ENCODE measurements around the gene NYAP1.
"Not testable (repeated sequence)": the region's sequence is repeated elsewhere in the genome, so short reads cannot be mapped to it uniquely, and the experiment has no call there.

Gene NYAP1

DNA sequence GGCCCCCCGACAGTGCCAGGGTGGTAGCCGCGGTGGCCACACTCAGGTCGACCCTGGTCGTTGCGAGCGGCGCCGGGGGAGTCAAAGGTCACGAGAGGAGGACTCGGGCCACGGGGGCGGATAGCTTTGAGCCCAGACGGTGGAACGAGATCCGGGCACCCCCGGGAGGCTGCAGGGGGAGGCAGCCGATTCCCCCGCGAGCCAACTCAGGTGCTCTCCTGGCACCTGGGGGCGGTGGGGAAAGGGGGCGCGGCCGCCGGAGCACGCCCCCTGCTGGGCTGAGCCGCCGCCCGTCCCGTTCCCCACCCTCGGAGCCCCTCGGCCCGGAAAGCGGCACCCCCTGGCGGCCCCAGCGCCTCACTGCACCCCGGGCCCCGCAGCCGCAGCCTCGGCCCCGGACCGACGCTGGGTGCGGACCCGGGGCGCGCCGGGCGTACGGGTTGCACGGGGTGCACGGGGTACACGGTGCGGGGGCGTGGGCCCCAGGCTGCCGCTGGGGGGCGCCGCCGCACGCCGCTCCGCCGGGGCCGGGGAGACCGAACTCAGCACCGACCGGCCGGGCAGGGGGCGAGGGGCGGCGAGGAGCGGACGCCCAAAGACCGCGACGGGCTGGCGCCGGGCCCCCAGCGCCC, 521 bp upstream of the NYAP1 start:
- DNase-seq (ENCODE audit: low read depth in 3 of 3) = peak; percentile 64 to 78 (median 67)

DNA sequence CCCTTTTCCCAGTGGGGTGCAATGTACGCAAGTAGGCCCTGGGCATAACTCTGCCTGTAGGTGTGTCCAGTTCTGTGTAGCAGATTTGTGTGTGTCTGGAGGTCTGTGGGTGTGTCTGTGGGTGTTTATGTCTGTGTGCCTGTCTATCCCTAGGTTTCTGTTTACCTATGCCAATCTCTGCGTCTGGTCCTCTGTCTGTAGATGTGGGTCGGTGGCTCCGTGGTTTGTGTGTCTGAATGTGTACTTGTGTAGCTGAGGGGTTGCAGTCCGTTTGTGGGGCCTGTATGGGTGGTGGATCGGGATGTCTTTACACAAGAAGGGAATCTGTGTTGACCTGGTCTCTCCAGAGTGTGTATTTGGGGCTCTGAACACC, 932 bp downstream of the NYAP1 start:
- no peak for DNase-seq (ENCODE audit: low read depth in 3 of 3)

- DNase-seq (ENCODE audit: low read depth in 3 of 3) = no peak
Observed at GRCh38 chr7:100485471-100485876, 1.7 kb downstream of the NYAP1 start.

DNA sequence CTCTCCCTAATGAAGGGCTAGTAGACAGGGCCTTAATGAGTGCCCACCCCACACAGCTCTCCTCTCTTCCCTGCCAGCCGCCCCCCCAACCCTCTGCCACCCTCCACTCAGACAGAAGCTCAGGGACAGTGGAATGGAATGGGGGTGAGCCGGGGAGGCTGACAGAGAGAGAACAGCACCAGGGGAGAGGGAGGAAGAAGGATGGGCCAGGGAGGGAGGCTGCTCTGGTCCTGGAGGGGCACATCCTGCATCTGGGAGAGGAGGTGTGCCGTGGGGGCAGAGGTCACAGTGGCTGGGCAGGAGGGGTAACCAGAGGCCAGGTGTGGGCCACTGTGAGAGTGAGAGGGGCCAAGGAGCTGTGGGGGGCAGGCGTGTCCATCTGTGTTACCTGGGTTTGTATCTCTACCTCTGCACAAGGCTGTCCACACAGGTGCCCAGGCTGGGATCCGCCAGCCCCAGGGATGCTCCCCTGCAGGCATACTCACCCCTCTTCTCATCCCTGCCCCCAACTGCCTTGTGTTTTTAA, 2.4 kb downstream of the NYAP1 start:
- DNase-seq (ENCODE audit: low read depth in 3 of 3) = no peak

GRCh38 chr7:100486753-100487446, 3.2 kb downstream of the NYAP1 start:
- DNase-seq (ENCODE audit: low read depth in 3 of 3) = no peak

DNA sequence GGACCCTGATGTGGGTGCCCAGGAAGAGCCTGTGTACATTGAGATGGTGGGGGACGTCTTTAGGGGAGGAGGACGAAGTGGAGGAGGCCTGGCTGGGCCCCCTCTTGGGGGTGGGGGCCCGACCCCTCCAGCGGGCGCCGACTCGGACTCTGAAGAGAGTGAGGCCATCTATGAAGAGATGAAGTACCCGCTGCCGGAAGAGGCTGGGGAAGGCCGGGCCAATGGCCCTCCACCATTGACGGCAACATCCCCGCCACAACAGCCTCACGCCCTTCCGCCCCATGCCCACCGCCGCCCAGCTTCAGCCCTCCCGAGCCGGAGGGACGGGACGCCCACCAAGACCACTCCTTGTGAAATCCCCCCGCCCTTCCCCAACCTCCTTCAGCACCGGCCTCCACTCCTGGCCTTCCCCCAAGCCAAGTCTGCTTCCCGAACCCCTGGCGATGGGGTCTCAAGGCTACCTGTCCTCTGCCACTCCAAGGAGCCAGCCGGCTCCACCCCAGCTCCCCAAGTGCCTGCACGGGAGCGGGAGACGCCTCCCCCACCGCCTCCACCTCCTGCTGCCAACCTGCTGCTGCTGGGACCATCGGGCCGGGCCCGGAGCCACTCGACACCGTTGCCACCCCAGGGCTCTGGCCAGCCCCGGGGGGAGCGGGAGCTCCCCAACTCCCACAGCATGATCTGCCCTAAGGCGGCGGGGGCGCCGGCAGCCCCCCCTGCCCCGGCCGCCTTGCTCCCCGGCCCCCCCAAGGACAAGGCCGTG, 4.8 kb downstream of the NYAP1 start:
- no peak for DNase-seq (ENCODE audit: low read depth in 3 of 3)

GRCh38 chr7:100489121-100489520, 5.4 kb downstream of the NYAP1 start:
- DNase-seq (ENCODE audit: low read depth in 3 of 3) = no peak

DNA sequence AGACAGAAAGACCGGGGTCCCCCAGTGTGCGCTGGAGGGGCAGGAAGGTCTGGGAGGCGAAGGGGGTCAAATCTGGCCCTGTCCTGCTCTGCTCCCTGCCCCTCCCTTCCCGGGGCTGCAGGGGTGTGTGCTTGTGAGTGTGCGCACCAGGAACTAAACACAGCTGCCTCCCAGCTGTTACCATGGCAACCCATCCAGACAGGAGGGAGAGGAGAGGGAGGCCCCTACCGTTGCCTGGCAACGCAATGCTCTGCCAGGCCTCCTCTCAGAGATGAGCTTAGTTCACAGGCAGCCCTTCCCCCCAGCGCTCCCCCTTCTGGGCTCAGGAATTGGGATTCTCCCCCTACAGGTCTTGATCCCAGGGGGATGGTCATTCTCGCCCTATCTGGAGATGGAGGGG, 6.1 kb downstream of the NYAP1 start:
- no peak for DNase-seq (ENCODE audit: low read depth in 3 of 3)

- no peak for DNase-seq (ENCODE audit: low read depth in 3 of 3)
Observed at GRCh38 chr7:100490483-100491191, 6.9 kb downstream of the NYAP1 start.

DNA sequence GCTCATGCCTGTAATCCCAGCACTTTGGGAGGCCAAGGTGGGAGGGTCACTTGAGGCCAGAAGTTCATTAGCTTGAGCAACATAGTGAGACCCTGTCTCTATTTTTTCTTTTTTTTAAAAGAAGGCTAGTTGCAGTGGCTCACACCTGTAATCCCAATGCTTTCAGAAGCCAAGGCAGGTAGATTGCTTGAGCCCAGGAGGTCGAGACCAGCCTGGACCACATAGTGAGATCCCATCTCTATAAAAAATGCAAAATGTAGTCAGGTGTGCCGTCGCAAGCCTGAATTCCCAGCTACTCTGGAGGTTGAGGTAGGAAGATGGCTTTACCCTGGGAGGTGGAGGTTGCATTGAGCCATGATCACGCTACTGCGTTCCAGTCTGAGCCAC, 7.5 kb downstream of the NYAP1 start:
- DNase-seq (ENCODE audit: low read depth in 3 of 3) = no peak

GRCh38 chr7:100492738-100493475, 9.2 kb downstream of the NYAP1 start:
- no peak for DNase-seq (ENCODE audit: low read depth in 3 of 3)

DNA sequence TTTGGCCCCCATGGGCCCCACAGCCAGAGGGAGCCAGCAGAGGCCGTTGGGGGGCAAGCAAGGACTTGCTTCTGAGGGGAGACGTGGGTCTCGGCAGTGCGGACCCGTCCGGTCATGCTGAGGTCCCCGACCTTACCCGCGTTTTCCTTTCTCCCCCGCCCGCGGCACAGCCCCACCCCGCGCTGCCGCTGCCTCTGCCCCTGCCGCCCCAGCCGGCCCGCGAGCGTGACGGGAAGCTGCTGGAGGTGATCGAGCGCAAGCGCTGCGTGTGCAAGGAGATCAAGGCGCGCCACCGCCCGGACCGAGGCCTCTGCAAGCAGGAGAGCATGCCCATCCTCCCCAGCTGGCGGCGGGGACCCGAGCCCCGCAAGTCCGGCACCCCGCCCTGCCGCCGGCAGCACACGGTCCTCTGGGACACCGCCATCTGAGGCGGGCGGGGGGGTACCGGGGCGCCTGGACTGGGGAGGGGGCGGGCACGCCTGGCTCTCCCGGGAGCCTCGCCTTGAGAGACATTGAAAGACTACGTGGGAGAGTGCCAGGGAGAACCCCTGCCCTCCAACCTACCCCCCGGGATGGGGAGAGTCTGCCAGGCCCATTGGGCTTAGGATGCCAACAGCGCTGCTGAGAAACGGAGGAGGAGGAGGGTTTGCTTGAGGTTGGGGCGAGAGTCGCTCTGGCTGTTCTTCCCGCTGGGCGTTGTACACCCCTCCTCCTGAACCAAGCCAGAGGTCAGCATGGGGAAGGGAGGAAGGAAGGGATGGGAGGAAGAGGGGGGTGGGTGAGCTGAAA, 9.9 kb downstream of the NYAP1 start:
- peak in 2 of 3 donors; percentile 31 to 63 for DNase-seq (ENCODE audit: low read depth in 3 of 3)

- DNase-seq (ENCODE audit: low read depth in 3 of 3) = no peak
Observed at GRCh38 chr7:100496509-100496908, 12.8 kb downstream of the NYAP1 start.

- DNase-seq (ENCODE audit: low read depth in 3 of 3) = not testable (repeated sequence)
Observed at GRCh38 chr7:100500743-100501142, 17.0 kb downstream of the NYAP1 start.

DNA sequence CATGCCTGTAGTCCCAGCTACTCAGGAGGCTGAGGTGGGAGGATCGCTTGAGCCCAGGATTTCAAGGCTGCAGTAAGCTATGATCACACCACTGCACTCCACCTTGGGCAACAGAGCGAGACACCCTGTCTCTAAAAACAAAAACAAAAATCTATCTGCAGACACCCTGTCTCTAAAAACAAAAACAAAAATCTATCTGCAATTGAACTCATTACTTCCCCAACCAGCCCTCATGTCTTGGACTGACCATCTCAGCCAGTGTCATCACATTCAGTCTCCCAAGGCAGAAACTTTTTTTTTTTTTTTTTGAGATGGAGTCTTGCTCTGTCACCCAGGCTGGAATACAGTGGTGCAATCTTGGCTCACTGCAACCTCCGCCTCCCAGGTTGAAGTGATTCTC, 20.3 kb downstream of the NYAP1 start:
- DNase-seq (ENCODE audit: low read depth in 3 of 3) = not testable (repeated sequence)

GRCh38 chr7:100504887-100505611, 21.3 kb downstream of the NYAP1 start:
- DNase-seq (ENCODE audit: low read depth in 3 of 3) = no peak

DNA sequence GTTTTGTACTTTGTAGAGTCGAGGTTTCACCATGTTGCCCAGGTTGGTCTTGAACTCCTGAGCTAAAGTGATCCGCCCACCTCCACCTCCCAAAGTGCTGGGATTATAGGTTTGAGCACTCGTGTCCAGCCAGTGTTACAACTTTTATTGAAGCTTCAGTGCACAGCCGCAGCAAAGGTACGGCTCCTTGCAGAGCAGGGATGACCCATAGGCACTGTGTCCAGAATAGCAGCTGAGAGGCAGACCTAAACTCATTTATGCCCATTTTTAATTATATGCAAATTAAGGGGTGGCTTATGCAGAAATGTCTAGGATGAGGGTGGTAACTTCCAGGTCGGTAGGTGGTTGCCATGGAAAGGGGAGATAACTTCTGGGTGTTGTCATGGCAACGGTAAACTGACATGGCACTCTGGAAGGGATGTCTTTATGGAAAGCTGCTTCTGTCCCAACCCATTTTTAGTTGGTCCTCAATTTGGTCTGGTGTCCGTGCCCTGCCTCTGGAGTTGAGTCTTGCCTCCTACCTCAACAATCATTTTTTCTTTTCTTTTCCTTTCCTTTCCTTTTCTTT, 22.7 kb downstream of the NYAP1 start:
- no peak for DNase-seq (ENCODE audit: low read depth in 3 of 3)

GRCh38 chr7:100509231-100509630, 25.5 kb downstream of the NYAP1 start:
- DNase-seq (ENCODE audit: low read depth in 3 of 3) = no peak

DNA sequence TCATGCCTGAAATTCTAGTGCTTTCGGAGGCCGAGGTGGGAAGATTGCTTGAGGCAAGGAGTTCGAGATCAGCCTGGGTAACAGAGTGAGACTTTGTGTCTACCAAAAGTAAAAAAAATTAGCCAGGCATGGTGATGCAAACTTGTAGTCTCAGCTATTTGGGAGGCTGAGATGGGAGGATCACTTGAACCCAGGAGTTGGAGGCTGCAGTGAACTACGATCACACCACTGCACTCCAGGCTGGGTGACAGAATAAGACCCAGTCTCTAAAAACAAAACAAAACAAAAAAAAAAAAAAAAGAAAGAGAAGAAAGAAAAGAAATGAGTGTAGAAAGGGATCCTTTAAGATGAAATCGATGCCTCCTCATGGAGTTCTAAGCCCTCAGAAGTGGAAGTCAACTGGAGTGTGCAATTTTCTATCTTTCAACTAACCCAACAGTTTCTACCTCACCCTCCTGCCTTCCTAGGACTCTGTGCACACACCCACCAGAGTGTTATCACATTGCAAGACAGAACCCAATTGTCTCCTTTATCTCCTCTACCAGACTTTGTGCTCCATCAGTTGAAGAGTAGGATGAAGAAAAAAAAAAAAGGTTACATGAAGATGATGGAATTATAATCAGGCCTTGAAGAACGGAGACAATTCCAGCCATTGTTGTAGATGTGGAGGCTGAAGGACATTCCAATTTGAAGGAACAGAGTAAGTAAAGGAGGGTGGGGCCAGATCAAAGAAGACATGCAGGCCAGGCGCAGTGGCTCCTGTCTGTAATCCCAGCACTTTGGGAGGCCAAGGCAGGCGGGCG, 26.9 kb downstream of the NYAP1 start:
- DNase-seq (ENCODE audit: low read depth in 3 of 3) = no peak
